GM06990 (cell line): ENCODE results near the gene SNAPC4.

Source experiments
- DNase-seq: peaks from one replicate; pipeline ENCODE4 v3.0.0-alpha.2; 2011; ENCODE audit not compliant: insufficient read length; ENCODE audit errors: extremely low read depth
- H3K27me3 ChIP-seq: replicated peaks from 2 replicates; pipeline ENCODE4 v1.6.0; 2011; ENCODE audit warnings: low read length; ENCODE audit not compliant: control insufficient read depth, insufficient read depth
- H3K36me3 ChIP-seq: 2 replicates; pipeline ENCODE4 v1.5.1; 2011; ENCODE audit warnings: low read length; ENCODE audit not compliant: control insufficient read depth, insufficient read depth
- H3K4me3 ChIP-seq: replicated peaks from 2 replicates; pipeline ENCODE4 v1.5.1; 2011; ENCODE audit warnings: low read depth, mild to moderate bottlenecking, control low read depth, low read length
- CTCF ChIP-seq: IDR thresholded peaks from 2 replicates; pipeline ENCODE4 v1.5.1; 2011; ENCODE audit warnings: low read length, control low read depth, mild to moderate bottlenecking, inconsistent platforms; ENCODE audit not compliant: insufficient read depth, poor library complexity, severe bottlenecking

Gene SNAPC4

GRCh38 chr9:136404801-136405136 is 4.8 kb upstream of the SNAPC4 start:
- H3K4me3 ChIP-seq = no peak overlapping the region
- no peak for TF ChIP-seq CTCF
- peaks cover 18% of the 10 kb centered on the region for H3K36me3 ChIP-seq
- DNase-seq = no peak
- no peaks in the 10 kb centered on the region for H3K27me3 ChIP-seq

- Histone ChIP-seq H3K36me3 (peaks cover 18% of the 10 kb centered on the region), H3K27me3 (no peaks in the 10 kb centered on the region), H3K4me3 (peak overlapping the region; percentile 11)
- no peak for TF ChIP-seq CTCF
- DNase-seq = no peak
Observed at GRCh38 chr9:136403915-136404800, 4.2 kb upstream of the SNAPC4 start.

GRCh38 chr9:136403538-136403914 is 3.6 kb upstream of the SNAPC4 start:
- peaks cover 18% of the 10 kb centered on the region for H3K36me3 ChIP-seq

GRCh38 chr9:136402067-136402466 is 2.1 kb upstream of the SNAPC4 start:
- Histone ChIP-seq H3K36me3 (peaks cover 16% of the 10 kb centered on the region), H3K27me3 (no peaks in the 10 kb centered on the region), H3K4me3 (no peak overlapping the region)
- DNase-seq = no peak
- TF ChIP-seq CTCF = no peak

More at GRCh38 chr9:136403538-136403914, 3.6 kb upstream of the SNAPC4 start:
- DNase-seq = peak; percentile 53
- Histone ChIP-seq H3K27me3 (no peaks in the 10 kb centered on the region), H3K4me3 (peak overlapping the region; percentile 11; the same call in 1 of the 2 replicates)
- TF ChIP-seq CTCF = no peak

GRCh38 chr9:136401173-136401922 is 1.4 kb upstream of the SNAPC4 start:
- H3K4me3 ChIP-seq = no peak overlapping the region
- peaks cover 17% of the 10 kb centered on the region for H3K36me3 ChIP-seq
- no peak for DNase-seq
- TF ChIP-seq CTCF = no peak
- no peaks in the 10 kb centered on the region for H3K27me3 ChIP-seq
